GM12873 (cell line): Measurements from ENCODE around the gene HLA-DRB1.

Experiments
- CTCF ChIP-seq: IDR thresholded peaks from 2 replicates; pipeline ENCODE4 v1.5.1; 2012; ENCODE audit warnings: low read depth, mild to moderate bottlenecking, moderate library complexity, low read length, control low read depth; ENCODE audit not compliant: insufficient read depth; ENCODE audit errors: missing control alignments

The HLA-DRB1 gene

DNA sequence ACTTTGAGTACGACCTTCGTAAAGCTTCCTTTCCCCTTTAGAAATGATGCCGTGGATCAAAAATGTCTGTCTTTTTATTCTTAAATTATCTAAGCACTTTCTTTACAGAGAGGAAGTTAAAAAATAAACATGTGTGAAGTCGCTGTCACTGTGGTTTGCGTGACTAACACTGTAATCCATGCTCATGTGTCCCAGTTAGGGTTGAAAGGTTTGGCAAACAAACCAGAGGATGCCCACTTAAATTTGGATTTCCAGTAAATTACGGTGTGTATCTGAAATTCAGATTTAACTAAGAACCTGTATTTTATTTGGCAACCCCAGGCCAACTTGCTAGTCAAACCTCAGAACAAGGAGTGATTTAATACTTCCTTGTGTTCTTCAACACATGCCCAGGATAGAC is 21.1 kb downstream of the HLA-DRB1 start:
- TF ChIP-seq CTCF, result no peak

DNA sequence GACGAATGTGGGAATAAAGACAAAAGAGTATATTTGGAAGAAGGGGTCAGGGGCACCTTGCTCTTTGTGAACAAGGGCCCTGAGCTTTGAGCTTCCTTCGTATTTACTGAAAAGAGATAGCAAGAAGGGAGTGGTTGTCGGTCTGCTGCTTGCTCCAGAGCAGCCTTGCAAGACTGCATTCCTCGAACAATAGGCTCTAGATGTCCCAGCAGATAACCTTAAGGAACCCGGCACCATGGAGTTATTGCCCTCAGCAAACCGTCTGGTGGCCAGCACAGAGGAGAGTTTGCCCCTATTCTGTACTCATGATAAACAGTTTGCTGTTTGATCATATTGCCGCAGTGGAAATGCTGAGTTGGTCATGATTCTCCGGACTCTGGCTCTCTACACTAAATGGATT is 22.7 kb downstream of the HLA-DRB1 start:
- TF ChIP-seq CTCF, result no peak

- TF ChIP-seq CTCF, result no peak
Observed at GRCh38 chr6:32565511-32565910, 24.1 kb downstream of the HLA-DRB1 start.

DNA sequence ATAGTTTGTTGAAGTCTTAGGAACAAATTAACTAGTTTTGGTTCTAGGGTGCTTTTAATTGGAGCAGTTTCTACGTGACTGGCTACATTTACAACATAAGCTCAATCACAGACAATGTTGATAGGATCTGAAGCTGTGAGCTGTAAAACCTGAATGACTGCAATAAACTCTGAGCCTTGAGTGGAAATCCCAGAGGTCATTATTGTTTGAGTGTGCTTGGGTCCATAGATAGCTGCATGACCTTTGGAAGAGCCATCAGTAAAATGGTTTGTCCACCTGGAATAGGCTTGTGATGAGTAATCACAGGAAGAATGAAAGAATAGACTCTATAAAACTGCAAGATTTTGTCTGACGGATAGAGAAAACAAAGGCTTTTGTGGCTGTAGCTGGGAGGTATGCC is 26.7 kb downstream of the HLA-DRB1 start:
- no peak for TF ChIP-seq CTCF

DNA sequence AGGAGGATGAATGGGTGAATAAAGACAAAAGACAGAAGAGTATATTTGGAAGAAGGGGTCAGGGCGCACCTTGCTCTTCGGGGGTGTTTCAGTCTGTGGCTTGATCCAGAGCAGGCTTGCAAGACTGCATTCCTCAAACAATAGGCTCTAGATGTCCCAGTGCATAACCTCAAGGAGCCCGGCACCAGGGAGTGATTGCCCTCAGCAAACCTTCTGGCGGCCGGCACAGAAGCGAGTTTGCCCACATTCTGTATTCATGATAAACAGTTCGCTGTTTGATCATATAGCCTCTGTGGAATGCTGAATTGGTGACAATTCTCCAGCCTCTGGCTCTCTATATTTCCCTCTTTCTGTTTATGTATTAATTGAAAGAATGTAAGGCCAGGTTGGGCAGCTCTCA is 29.9 kb downstream of the HLA-DRB1 start:
- TF ChIP-seq CTCF, result no peak

DNA sequence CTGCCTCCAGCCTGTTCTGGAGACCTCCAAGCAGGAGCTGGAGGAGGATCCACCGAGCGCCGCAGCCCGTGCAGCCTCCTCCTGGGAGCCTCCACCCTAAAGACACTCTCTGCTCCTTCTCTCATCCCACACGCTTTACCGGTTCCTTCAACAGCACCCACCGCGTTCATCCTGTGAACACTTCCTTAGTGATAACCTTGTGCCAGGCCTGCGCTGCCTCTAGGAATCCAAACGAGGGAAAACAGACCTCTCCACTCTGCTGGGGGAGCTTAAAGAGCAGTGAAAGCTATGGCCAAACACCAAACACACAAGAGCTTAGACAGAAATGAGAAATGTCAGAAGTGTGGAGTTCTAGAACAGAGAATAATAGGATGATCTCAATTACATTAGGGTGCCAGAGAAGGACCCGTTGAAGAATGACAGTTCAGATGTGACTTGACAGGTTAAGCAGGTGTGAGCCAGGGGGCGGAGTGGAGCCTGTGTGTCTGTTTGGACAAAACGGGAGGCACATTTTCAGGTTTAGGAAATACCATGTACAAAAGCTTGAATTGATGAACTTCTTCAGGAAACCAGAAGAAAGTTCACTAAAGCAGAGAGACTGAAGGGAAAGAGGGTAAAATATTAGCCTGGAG is 31.1 kb downstream of the HLA-DRB1 start:
- no peak for TF ChIP-seq CTCF

DNA sequence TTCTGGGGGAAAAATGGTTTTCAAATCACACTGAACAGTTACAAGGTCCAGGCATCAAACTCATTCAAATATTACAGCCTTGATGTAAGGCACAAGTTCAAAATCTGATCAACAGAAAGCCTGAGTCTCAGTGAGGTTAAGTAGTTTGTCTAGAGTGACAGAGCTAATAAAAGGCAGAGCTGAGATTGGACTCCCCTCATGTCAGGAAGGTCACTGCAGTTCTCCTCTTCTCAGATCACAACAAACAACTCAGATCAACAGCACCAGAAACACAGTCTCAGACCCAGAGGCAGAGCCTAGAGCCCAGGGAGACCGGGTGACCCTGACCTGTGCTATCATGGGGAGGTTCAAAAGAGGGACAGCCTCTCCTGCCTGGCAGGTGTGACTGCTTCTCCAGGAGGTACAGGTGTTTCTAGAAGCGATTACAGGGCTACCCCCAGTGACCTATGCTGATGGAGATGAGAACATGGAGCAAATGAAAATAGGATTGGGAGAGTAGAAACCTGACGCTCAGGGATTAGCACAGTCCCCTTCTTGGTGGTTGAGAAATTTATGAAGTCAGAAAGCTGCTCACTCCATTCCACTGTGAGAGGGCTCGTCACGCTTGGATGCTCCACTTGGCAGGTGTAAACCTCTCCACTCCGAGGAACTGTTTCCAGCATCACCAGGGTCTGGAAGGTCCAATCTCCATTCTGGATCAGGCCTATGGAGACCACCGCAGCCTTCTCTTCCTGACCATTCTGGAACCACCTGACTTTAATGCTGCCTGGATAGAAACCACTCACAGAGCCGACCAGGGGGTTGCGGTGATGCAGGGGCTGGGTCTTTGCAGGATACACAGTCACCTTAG is 35.3 kb downstream of the HLA-DRB1 start:
- no peak for TF ChIP-seq CTCF
